ENCODE measurements around the gene SEC61G.
A peak's percentile ranks its signal among the peaks of the same experiment; 100 is the strongest.

SEC61G gene

DNA sequence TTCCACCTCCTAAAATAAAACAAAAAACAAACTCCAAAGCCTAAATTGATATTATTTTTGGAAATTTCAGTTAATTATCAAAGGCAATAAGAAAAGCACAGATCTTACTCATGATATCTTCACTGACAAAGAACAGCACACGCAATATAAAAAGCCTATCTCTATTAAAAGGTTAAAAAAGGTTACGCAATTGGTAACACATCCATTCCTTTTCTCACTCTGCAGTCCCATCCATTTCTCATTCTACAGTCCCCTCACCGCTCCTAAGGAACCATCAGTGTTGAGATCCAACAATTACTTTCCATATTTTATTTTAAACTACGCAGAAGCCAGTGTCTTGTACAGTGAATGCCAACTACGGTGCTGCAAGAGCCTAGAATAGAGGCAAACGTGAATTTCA, 1.3 kb downstream of the SEC61G start:
- DNase-seq: no peak

DNA sequence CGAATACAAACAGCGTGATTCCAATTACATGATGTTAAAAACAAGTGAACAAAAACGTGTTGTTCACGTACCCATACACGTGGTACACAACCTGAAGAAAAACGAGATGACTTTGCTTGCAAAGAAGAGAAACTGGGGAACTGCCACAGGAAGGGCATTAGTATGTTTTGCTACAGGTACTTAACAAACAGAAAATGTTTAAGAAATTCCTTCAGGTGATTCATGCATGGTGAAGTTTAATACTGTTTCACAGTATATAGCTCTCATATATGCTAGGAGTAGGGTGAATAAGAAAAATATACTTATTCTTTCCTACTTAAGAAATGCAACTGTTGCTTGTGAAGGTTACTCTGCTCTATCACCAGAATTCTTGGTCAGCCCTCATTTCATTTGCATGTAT, 9.8 kb downstream of the SEC61G start:
- no peak for DNase-seq

DNA sequence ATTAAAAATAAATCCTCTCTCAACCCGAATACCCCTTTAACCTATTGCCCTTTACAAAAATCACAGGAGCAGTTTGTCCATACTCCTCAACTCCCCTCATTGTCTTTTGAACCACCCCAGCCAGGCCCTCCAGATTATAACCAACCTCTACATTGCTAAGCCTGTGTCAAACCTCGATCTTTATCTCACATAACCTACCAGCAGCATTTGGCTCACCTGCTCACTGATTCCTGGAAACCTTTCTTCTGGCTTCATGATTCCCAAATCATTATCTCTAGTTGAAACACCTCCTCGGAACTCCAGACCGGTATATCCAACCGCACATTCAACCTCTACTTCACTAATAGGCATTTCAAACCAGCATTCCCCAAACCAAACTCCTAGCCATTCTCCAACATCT, 11.8 kb downstream of the SEC61G start:
- no peak for DNase-seq

DNA sequence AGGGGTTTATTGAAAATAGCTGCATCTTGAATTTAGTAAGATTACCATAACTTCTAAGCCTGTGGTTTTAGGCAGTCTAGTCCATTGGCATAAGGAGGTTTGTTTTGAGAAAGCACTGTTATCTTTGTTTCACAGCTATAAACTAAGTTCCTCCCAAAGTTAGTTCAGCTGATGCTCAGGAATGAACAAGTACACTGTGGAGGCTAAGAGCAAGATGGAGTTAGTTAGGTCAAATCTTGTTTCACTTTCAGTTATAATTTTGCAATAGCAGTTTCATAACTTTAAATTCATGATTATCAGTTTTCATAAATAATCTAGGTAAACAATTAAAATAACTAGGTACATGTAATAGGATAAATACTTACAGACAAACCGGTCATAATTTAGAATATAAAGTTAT, 15.4 kb downstream of the SEC61G start:
- DNase-seq: no peak

DNA sequence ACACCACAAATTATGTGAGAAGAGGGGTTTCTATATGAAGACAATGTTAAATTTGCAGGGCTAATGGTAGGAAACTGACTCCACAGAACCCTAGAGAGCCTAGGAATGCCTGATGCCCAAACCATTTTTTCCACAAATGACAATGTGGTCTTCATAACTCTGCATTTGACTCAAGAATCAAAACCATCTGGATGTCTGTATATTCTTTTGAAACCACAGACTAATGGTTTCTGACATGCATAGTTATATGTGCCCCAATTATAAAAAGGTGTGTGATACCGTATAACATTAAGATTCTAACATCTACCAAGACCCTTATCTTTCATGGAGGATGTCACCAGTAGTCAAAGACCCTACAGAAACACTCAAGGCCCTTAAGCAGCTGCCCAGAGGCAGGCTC, 20.3 kb downstream of the SEC61G start:
- DNase-seq: no peak

DNA sequence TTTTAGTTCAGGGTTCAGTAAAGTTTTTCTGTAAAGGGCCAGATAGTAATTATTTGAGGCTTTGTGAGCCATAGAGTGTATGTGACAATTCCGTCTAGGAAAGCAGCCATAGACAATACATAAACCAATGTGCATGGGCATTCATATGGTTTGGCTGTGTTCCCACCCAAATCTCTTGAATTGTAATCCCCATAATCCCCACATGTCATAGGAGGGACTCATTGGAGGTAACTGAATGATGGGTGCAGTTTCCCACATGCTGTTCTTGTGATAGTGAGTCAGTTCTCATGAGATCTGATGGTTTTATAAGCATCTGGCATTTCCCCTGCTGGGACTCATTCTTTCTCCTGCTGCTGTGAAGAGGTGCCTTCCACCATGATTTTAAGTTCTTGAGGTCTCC, 29.9 kb downstream of the SEC61G start:
- peak; percentile 27 for DNase-seq

DNA sequence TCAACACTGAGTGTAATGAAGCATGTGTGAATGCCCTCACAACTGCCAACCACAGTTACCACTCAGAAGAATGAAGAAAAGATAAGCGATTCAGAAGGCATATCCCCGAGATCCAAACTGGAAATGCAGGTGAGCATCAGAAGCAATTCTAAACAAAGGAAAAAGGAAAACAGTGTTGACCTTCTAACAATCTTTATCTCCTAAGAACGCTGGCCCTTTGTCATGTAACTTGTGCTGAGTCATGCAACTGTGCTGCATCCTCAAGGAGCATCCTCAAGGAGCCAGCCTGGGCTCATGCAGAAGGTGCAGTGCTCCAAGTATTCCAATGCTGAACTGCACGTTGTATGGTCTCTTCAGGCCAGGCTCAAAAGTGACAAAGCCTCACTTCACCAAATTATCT, 30.6 kb downstream of the SEC61G start:
- DNase-seq: no peak

DNA sequence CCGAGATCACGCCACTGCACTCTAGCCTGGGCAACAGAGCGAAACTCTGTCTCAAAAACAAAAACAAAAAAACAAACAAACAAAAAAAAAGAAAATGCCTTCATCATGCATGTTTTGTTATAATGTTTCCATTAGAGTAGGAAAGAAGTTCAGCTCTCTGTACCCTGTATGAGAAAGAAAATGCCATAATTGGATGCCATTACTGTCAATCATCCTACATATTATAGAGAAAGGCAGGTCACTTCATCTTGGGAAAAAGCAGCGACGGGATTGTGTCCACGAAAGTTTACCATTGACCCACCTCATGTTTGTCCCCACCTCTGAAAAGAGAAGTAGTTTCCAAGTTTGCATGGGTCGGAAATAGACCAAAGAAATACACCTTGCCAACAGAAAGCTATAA, 33.8 kb downstream of the SEC61G start:
- DNase-seq: no peak

DNA sequence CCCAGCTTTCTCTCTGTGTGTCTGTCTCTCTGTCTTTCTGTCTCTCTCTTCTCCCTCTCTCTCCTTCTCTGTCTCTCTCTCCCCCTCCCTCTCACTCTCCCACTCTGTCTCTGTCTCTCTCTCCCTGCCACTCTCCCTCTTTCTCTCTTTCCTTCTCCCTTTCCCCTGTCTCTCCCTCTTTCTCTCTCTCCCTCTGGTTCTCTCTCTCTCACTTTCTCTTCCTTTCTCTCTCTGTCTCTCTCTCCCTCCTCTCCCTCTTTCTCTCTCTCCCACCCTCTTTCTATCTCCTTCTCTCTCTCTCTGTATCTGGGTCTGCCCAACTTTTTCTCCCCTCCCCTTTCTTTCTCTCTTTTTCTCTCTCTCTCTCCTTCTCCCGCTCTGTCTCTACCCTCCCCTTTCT, 36.5 kb downstream of the SEC61G start:
- no peak for DNase-seq

DNA sequence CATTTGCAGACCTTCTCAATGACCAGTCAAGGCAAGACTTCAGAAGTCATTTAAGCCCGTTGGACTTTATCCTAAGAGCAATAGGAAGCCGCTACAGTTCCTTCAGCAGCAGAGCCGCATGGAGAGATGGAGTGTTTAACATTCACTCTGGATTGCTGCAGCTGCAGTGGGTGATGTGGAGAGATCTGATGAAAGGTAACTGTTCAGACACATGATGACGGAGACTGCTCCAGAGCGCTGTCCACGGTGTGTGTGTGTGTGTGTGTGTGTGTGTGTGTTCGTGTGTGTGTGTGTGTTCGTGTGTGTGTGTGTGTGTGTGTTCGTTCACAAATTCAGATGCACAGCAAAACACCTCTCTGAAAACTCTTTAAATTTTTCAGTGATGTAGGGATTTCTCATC, 37.0 kb downstream of the SEC61G start:
- DNase-seq: no peak

DNA sequence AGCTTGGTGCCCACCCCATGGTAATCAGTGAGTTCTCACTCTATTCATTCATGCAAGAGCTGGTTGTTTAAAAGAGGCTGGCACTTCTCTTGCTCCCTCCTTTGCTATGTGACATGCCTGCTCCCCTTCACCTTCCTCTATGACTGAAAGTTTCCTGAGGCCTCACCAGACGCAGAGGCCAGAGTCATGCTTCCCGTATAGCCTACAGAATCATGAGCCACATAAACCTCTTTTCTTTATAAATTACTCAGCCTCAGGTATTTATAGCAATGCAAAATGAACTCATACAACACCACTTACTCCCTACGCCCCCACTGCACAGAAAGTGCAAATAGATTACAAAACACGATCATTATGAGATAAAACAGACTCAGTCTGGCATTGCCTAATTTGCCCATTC, 39.0 kb downstream of the SEC61G start:
- no peak for DNase-seq

DNA sequence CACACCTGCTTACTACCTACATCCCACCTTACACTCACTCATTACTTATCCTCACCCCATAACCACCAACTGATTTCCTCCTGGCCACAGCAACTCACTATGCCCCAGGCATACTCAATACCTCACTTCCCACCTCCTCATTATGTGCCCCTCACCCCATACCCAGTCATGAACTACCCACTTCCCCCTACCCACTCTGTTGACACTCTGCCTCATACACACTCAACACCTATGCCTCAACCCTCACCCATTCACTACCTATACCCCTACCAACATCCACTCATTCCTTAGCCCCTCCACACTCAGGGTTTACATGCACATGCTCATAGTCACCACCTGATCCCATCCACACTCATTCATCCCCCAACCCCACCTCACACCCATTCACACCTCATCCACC, 39.6 kb downstream of the SEC61G start:
- DNase-seq: no peak

DNA sequence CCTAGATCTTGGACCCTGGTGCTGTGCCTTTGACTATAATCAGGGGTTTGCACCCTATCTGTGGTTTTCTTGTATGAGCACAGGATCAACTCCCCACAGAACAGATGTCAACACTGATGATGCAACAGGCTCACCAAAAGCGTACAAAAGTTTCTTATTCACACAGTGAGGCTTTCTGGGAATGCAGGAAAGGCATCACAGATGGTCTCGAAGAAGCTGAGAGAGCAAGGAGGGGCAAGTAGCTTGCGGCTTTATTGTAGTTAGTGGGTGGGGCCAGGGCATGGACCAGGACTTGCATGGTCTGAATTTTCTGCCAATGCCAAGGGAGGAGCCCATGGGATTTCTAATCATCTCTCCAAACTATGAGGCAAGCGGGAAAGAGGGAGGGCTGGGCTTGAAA, 46.2 kb downstream of the SEC61G start:
- DNase-seq: peak; percentile 18

DNA sequence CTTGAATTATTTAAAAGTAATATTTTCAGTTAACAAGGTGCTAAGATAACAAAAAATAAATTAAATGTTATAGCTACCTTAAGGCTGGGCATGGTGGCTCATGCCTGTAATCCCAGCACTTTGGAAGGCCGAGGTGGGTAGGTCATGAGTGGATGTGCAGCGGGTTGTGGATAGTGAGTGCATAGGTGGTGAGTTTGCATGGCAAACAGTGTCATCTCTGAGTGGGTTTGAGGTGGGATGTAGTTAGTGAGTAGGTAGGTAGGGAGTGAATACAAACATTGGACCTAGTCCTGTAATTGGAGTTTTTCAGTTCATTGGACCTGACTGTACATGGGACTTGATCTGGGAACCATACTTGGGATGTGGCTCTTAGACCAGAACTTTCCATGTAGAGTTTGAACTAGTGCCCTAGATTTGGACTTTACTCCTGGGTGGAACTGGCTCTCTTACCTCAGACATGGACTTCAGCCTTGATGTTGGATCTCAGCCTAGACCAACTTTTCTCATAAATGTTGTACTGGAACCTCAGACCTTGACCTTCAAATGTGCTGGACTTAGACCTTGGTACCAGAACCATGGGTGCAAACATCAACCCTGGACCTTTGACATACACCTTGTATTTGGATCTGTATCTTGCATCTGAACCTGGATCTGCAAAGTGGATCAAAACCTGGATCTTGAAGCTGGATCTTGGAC, 47.0 kb downstream of the SEC61G start:
- no peak for DNase-seq

DNA sequence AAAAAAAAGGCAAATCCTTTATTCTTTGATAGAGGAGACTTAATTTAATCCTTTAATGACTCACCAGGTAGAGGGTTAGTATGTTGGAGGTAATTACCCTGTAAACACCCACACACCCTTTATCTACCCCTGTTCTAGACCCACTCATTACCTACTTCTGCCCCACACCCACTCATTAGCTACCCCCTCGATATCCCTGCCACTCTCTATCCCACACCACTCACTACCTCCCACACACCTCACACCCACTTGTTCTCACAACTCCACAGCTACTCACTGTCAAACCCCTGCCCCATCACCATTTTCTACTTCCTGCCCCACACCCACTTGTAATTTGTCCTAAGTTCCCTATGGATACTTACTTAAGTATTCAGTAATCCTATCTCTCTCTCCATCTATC, 49.7 kb downstream of the SEC61G start:
- DNase-seq: peak; percentile 89

DNA sequence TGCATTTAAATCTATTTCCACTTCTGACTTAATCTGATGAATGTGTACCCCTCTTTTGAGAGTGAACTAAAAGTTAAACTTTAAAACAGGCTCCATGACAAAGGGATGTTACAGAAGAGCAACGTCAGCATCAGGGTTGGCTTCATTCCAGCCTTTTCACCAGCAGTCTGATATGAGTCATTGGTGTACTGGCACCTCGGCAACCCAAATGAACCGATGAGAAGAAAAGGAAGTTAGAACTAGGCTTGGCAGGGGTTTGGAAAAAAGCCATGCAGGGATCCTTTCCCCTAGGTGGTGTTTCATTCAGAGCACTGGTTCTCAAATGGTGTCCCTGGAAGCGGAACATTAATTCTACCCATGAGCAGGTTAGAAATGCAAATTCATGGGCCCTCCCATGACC, 53.6 kb downstream of the SEC61G start:
- no peak for DNase-seq

DNA sequence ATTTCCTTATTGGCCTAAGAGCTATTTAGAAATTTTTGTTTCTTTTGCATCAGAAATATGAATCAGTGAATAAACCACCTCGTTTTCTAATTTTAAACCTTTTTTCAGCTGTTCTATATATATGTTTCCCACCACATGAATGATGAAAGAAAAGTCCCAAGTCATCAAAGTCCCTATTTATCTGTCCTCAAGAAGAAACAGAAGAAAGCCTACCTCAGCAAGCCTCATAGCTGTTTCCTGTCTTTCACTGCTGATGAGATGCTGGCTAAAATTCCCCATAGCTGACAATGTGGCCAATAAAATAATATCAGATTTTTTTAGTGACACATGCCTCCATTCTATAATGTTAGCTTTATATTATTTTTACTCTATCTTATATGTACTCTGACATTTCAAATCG, 54.2 kb downstream of the SEC61G start:
- DNase-seq: no peak
